Keratinocyte (primary cell): Measurements from ENCODE around the gene TNNC1. TPM values are rescaled to one million over a fixed set of nuclear protein-coding genes. Genes with fewer than 3 reads are reported as not detected.

ENCODE experiments used
- DNase-seq: peaks from one replicate; pipeline ENCODE4 v3.0.0-alpha.2; 2011; ENCODE audit warnings: low read depth, missing footprints, low spot score
- FAIRE-seq: peaks from 2 replicates; lab custom pipeline; 2011; peaks lifted over from hg19 to GRCh38; lab: Jason Lieb, UNC
- H2AFZ ChIP-seq: 2 replicates; pipeline ENCODE4 v1.6.0; 2012; ENCODE audit warnings: low read length, control low read depth, inconsistent platforms; ENCODE audit not compliant: control insufficient read depth
- H3K27ac ChIP-seq: 2 replicates; pipeline ENCODE4 v1.5.1; 2011; ENCODE audit warnings: low read length; ENCODE audit not compliant: control insufficient read depth, insufficient read depth
- H3K27me3 ChIP-seq: 3 replicates; pipeline ENCODE4 v1.6.0; 2011; ENCODE audit warnings: low read length; ENCODE audit not compliant: control insufficient read depth, insufficient read depth; ENCODE audit errors: extremely low read depth
- H3K36me3 ChIP-seq, 2 experiments: 2 replicates in 1 of 2; 3 replicates in 1 of 2; pipeline ENCODE4 v1.5.1; 2011; ENCODE audit warnings: low read length in 2 of 2, mild to moderate bottlenecking in 1 of 2; ENCODE audit not compliant: control insufficient read depth in 2 of 2, insufficient read depth in 2 of 2; ENCODE audit errors: extremely low read depth in 1 of 2
- H3K4me1 ChIP-seq: 3 replicates; pipeline ENCODE4 v1.5.1; 2011; ENCODE audit warnings: low read length; ENCODE audit not compliant: control insufficient read depth, insufficient read depth; ENCODE audit errors: extremely low read depth
- H3K4me2 ChIP-seq: 3 replicates; pipeline ENCODE4 v1.6.0; 2011; ENCODE audit warnings: low read depth, low read length; ENCODE audit not compliant: control insufficient read depth, insufficient read depth; ENCODE audit errors: extremely low read depth
- H3K4me3 ChIP-seq, 3 experiments: fragments of 200-600 bp in 1 of 3; sonication (generic) in 1 of 3; 2 replicates in 2 of 3; 3 replicates in 1 of 3; pipeline ENCODE4 v1.5.1; 2011 to 2016; ENCODE audit warnings: low read length in 3 of 3, mild to moderate bottlenecking in 3 of 3, control low read depth in 2 of 3, inconsistent platforms in 1 of 3, low read depth in 1 of 3, mixed read lengths in 1 of 3, mixed run types in 1 of 3, moderate library complexity in 1 of 3; ENCODE audit not compliant: control insufficient read depth in 2 of 3, insufficient read depth in 2 of 3; ENCODE audit errors: extremely low read depth in 1 of 3
- H3K79me2 ChIP-seq: 2 replicates; pipeline ENCODE4 v1.6.0; 2012; ENCODE audit warnings: low read length; ENCODE audit not compliant: control insufficient read depth, insufficient read depth
- H3K9ac ChIP-seq: 3 replicates; pipeline ENCODE4 v1.6.0; 2011; ENCODE audit warnings: low read length; ENCODE audit not compliant: control insufficient read depth, insufficient read depth; ENCODE audit errors: extremely low read depth
- H3K9me1 ChIP-seq: 3 replicates; pipeline ENCODE4 v1.6.0; 2011; ENCODE audit warnings: low read length; ENCODE audit not compliant: control insufficient read depth, insufficient read depth; ENCODE audit errors: extremely low read depth
- H3K9me3 ChIP-seq: 2 replicates; pipeline ENCODE4 v1.5.1; 2012; ENCODE audit warnings: low read depth, low read length; ENCODE audit not compliant: control insufficient read depth
- H4K20me1 ChIP-seq: 3 replicates; pipeline ENCODE4 v1.6.0; 2011; ENCODE audit warnings: low read length; ENCODE audit not compliant: control insufficient read depth, insufficient read depth; ENCODE audit errors: extremely low read depth
- CTCF ChIP-seq, 3 experiments: IDR thresholded peaks in 1 of 3; conservative IDR thresholded peaks in 1 of 3; optimal IDR thresholded peaks in 1 of 3; 2 replicates in 2 of 3; 3 replicates in 1 of 3; pipeline versions ENCODE3 to v1.5.1; 2011; ENCODE audit warnings: low read length in 3 of 3, mild to moderate bottlenecking in 3 of 3, moderate library complexity in 2 of 3, control low read depth in 1 of 3, inconsistent platforms in 1 of 3; ENCODE audit not compliant: insufficient read depth in 2 of 3; ENCODE audit errors: extremely low read depth in 1 of 3
- EZH2 ChIP-seq: IDR thresholded peaks from one replicate; pipeline ENCODE4 v1.6.1; 2012; ENCODE audit warnings: inconsistent platforms, mild to moderate bottlenecking, low read length, moderate library complexity
- dilution Hi-C: fragments of 300-500 bp; cut with MboI; formaldehyde crosslinking; loops from one replicate; pipeline ENCODE4 v1.7.0; 2020; ENCODE audit warnings: low sequenced_read_pairs; ENCODE audit not compliant: extremely low pct_ligation_motif_present
- polyA plus RNA-seq, 5 experiments: library from polyadenylated mRNA; depleted of rRNA in 3 of 5; stranded (reverse) in 3 of 5; stranded (forward) in 1 of 5; unstranded in 1 of 5; fragments of >200 nt; gene quantifications; 1 replicate in 1 of 5; 2 replicates in 3 of 5; 3 replicates in 1 of 5; pipeline versions ENCODE4 v1.2.1 to v1.2.3, GENCODE V29; 2011 to 2012; ENCODE audit warnings: missing spikeins in 2 of 5, low read depth in 1 of 5, low replicate concordance in 1 of 5

The TNNC1 gene
- polyA plus RNA-seq, 1 donor (not counting 4 experiments of a cell fraction or from before 2014, with no cell fraction given): 0.33 TPM

GRCh38 chr3:52432691-52433141, 21.1 kb downstream of the TNNC1 start:
- Histone ChIP-seq H3K4me3 (no peak overlapping the region), H3K9ac (no peak overlapping the region), H3K4me1 (peaks cover 17% of the 10 kb centered on the region), H3K9me1 (no peaks in the 10 kb centered on the region), H3K27me3 (no peaks in the 10 kb centered on the region), H3K4me2 (no peak overlapping the region), H3K27ac (no peak overlapping the region), H4K20me1 (no peaks in the 10 kb centered on the region), H2AFZ (no peak overlapping the region), H3K36me3 (no peaks in the 10 kb centered on the region), H3K79me2 (no peaks in the 10 kb centered on the region), H3K9me3 (no peaks in the 10 kb centered on the region)
- no peak for DNase-seq
- FAIRE-seq: no peak
- TF ChIP-seq CTCF (optimal IDR thresholded peaks at IDR 0.05 in 1 of 3, IDR thresholded peaks at IDR 0.05 in 1 of 3, conservative IDR thresholded peaks at IDR 0.05 in 1 of 3; ENCODE audit: extremely low read depth in 1 of 3, insufficient read depth in 2 of 3, low read length in 3 of 3) (no peak), EZH2 (no peak)
- dilution Hi-C loops: no loop called here

GRCh38 chr3:52432225-52432624, 21.6 kb downstream of the TNNC1 start:
- no peaks in the 10 kb centered on the region for H3K79me2 ChIP-seq
- H3K9ac ChIP-seq: no peak overlapping the region
- DNase-seq (no peak), FAIRE-seq (no peak)
- no peak overlapping the region for H3K4me3 ChIP-seq
- H4K20me1 ChIP-seq: no peaks in the 10 kb centered on the region
- H3K27ac ChIP-seq: no peak overlapping the region
- H3K4me2 ChIP-seq: no peak overlapping the region
- H3K9me1 ChIP-seq: no peaks in the 10 kb centered on the region
- dilution Hi-C loops: no loop called here
- H3K36me3 ChIP-seq: no peaks in the 10 kb centered on the region
- H3K4me1 ChIP-seq: peaks cover 13% of the 10 kb centered on the region
- H3K27me3 ChIP-seq: no peaks in the 10 kb centered on the region
- TF ChIP-seq CTCF (optimal IDR thresholded peaks at IDR 0.05 in 1 of 3, IDR thresholded peaks at IDR 0.05 in 1 of 3, conservative IDR thresholded peaks at IDR 0.05 in 1 of 3; ENCODE audit: extremely low read depth in 1 of 3, insufficient read depth in 2 of 3, low read length in 3 of 3) (no peak), EZH2 (no peak)
- H3K9me3 ChIP-seq: no peaks in the 10 kb centered on the region
- no peak overlapping the region for H2AFZ ChIP-seq
